Thyroid gland (tissue), 4 donors: Measurements from ENCODE around the gene CHMP1A. TPM values are rescaled to one million over a fixed set of nuclear protein-coding genes. Genes with fewer than 3 reads are reported as not detected.
"Not testable (repeated sequence)": the region's sequence is repeated elsewhere in the genome, so short reads cannot be mapped to it uniquely, and the experiment has no call there.

Source experiments
- DNase-seq, 2 donors: peaks; one replicate each; pipeline ENCODE4 v3.0.0-alpha.2; 2019
- H3K27ac ChIP-seq, 3 donors: fragments of 200-600 bp; sonication (generic); 1 replicate in 2 of 3; 2 replicates in 1 of 3; pipeline ENCODE4 v1.5.1; 2016 to 2019; ENCODE audit warnings: mild to moderate bottlenecking in 1 of 3, moderate library complexity in 1 of 3
- H3K27me3 ChIP-seq: fragments of 200-600 bp; sonication (generic); one replicate; pipeline ENCODE4 v1.5.1; 2019
- H3K36me3 ChIP-seq, 2 donors: fragments of 200-600 bp; sonication (generic); one replicate each; pipeline ENCODE4 v1.5.1; 2016 to 2019
- H3K4me1 ChIP-seq, 2 donors: fragments of 200-600 bp; sonication (generic); one replicate each; pipeline ENCODE4 v1.5.1; 2017 to 2019
- H3K4me3 ChIP-seq, 3 donors: fragments of 200-600 bp; sonication (generic); replicated peaks in 1 of 3; 1 replicate in 2 of 3; 2 replicates in 1 of 3; pipeline ENCODE4 v1.5.1; 2016; ENCODE audit warnings: mild to moderate bottlenecking in 1 of 3
- H3K9me3 ChIP-seq: fragments of 200-600 bp; sonication (generic); one replicate; pipeline ENCODE4 v1.5.1; 2017
- POLR2A ChIP-seq, 2 donors: fragments of 450-650 bp; IDR thresholded peaks; one replicate each; pipeline ENCODE4 v1.6.1; 2017; ENCODE audit warnings: antibody characterized with exemption in 2 of 2, mild to moderate bottlenecking in 2 of 2, moderate library complexity in 1 of 2
- WGBS, 2 donors: methylation state at CpG; one replicate each; pipeline ENCODE4 v1.1.5; 2017; 5-methylcytosine and 5-hydroxymethylcytosine counted together
- intact Hi-C: fragments of 100-400 bp; cut with DNase I; formaldehyde crosslinking; loops from one replicate; pipeline ENCODE4 v1.15.1; 2023
- total RNA-seq, 4 donors: library from RNA; depleted of rRNA; stranded (reverse); fragments of >200 nt; gene quantifications; one replicate each; pipeline ENCODE4 v1.2.3, GENCODE V29; 2016
- TF ChIP-seq, protein P1 (sequence below), 6 experiments: fragments of 200-600 bp in 3 of 6; fragments of 450-650 bp in 3 of 6; sonication (generic) in 3 of 6; IDR thresholded peaks; one replicate each; pipeline ENCODE4 v1.5.1; 2016 to 2019; ENCODE audit warnings: antibody characterized with exemption in 6 of 6, mild to moderate bottlenecking in 2 of 6, inconsistent platforms in 1 of 6, moderate library complexity in 1 of 6

CHMP1A gene
- total RNA-seq, 4 donors from 2014 or later: 66.8 to 95.1 (median 76.0) TPM

DNA sequence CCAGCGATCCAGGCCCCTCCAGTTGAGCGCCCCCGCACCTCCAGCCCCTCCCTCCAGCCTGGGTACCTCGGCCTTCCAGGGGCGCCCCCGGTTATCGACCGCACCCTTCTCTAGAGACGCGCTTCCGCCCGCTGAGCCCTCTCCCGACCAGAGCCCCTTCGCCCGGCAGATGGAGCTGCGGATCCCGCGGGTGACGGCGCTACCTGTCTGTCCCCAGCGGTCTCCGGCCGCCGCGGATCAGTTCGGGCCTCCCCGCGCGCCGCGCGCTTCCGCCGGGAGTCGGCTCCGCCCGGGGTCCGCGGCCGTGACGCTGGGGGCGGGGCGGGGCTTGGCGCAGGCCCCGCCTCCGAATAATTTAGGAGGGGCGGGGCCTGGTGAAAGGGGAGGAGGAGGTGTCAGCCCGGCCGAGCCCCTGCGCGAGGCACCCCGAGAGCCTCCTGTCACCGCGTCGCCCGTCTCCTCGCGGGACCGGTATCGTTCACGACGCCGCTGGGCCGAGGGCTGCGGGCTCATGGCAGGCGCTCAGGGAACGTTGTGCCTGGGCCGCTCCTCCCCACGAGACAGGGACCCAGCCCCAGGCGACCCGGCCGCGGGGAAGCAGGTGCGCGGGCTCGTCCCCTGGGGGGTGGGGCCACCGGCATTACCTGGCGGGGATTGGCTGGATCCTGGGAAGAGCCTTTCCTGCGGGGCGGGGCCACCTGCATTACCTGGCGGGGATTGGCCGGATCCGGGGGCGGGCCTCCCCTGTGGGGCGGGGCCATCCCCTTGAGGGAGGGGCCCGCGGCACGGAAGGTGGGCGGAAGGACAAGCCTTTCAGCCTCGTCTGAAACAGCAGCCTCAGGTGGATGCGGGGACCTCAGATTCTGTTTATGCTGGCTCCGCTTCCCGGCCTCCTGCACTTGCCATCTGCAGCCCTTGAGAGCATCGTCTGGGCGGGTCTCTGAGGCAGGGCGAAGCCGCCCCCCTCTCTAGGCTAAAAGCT lies 44.2 kb upstream of the CHMP1A start, which contains the start of gene SPATA2L:
Gene SPATA2L (minus strand): TSS at position 281 of the 982 bp plus-strand sequence. CDS start 473 bp downstream, outside the sequence.
- H3K27ac ChIP-seq: peak within 1 kb of the TSS; percentile 70 to 94 (median 75)
- H3K9me3 ChIP-seq: no peaks in the 10 kb centered on the region
- intact Hi-C loops: loop anchor here (10.0 kb wide), 1 partner anchor 163 kb away; no protein-coding TSS in a partner anchor
- H3K27me3 ChIP-seq: no peaks in the 10 kb centered on the region
- H3K4me1 ChIP-seq: peaks cover 11 to 20% of the 10 kb centered on the region in 2 donors
- WGBS, 2 donors: 0 to 2% methylated on average over 6 to 8 of the region's 97 CpGs
- peak within 1 kb of the TSS; percentile 51 to 78 (median 66) for H3K4me3 ChIP-seq
- TF ChIP-seq POLR2A (IDR thresholded peaks at IDR 0.05): peak; percentile 52 to 93
- TF ChIP-seq, protein P1, sequence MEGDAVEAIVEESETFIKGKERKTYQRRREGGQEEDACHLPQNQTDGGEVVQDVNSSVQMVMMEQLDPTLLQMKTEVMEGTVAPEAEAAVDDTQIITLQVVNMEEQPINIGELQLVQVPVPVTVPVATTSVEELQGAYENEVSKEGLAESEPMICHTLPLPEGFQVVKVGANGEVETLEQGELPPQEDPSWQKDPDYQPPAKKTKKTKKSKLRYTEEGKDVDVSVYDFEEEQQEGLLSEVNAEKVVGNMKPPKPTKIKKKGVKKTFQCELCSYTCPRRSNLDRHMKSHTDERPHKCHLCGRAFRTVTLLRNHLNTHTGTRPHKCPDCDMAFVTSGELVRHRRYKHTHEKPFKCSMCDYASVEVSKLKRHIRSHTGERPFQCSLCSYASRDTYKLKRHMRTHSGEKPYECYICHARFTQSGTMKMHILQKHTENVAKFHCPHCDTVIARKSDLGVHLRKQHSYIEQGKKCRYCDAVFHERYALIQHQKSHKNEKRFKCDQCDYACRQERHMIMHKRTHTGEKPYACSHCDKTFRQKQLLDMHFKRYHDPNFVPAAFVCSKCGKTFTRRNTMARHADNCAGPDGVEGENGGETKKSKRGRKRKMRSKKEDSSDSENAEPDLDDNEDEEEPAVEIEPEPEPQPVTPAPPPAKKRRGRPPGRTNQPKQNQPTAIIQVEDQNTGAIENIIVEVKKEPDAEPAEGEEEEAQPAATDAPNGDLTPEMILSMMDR (IDR thresholded peaks at IDR 0.05): no peak
- peak; percentile 98 for DNase-seq
- no peaks in the 10 kb centered on the region for H3K36me3 ChIP-seq

DNA sequence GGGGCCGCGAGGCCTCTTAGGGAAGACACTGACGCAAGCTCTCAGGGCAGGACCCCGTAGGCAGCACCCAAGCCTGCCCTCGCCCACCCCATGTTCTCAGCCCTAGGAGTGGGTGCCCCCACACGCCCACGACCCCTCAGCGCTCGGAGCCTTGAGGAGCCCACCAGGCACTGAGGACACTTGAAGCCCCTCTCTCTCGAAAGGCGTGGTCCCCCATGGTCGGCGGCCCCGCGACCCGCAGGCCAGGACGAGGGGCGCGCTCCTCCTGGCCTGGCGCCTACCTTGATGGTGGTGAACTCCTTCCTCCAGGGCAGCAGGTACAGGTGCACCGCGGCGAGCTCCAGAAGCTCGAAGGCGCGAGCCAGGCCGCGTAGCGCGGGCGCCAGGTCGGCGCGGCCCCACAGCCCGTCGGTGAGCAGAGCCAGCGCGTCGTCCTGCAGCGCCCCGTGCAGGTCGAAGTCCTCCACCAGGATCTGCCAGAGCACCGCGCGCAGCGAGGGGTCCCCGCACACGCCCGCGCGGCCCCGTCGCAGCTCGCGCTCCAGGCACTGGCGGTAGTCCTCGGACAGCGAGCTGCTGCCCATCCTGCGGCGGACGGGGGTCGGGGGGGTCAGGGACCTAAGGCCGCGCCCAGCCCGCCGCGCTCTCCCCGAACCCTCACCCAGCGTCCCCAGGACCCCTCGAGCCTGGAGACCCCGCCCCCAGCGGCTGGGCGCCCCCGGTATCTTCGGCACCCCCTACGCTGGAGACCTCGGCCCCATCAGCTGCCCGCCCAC lies 43.3 kb upstream of the CHMP1A start:
- Histone ChIP-seq H3K4me1 (peaks cover 11 to 20% of the 10 kb centered on the region in 2 donors), H3K4me3 (peak overlapping the region; percentile 51 to 78 (median 66)), H3K36me3 (no peaks in the 10 kb centered on the region), H3K27me3 (no peaks in the 10 kb centered on the region), H3K9me3 (no peaks in the 10 kb centered on the region), H3K27ac (peak overlapping the region; percentile 70 to 94 (median 75))
- intact Hi-C loops: loop anchor here (10.0 kb wide), 1 partner anchor 164 kb away; no protein-coding TSS in a partner anchor
- WGBS, 2 donors: 5% methylated on average over 3 to 15 of the region's 78 CpGs
- DNase-seq: peak; percentile 75
- TF ChIP-seq, protein P1 (IDR thresholded peaks at IDR 0.05): peak in 2 of 6 experiments; percentile 7 to 20
- TF ChIP-seq POLR2A (IDR thresholded peaks at IDR 0.05): no peak

DNA sequence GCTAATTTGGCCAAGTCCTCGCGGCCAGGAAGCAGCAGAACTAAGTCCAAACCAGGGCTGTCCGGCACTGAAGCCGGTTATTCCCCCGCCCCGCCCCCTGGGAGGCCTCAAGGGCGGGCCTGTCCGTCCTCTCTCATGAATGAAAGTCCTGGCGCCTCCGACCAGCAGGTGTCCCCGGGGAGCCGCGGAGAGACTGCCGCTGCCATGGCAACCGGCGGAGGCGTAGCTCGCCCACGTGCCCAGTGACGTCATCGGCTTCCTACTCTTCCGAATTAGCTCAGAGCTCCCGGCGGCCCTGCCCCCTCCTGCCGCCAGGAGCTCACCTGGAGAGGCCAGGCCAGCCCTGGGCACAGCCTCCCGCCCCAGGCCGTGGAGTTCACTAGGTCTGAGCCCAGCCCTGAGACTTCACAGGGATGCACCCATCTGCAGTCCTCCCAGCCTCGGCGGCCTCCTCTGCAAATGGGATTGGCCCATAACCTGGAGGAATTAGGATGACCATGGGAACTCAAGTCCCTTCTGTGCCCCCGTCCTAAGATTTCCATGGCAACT lies 42.7 kb upstream of the CHMP1A start:
- Histone ChIP-seq H3K27ac (peak overlapping the region; percentile 70 to 94 (median 75)), H3K4me3 (peak overlapping the region in 2 of 3 donors; percentile 66 to 78), H3K27me3 (no peaks in the 10 kb centered on the region), H3K36me3 (no peaks in the 10 kb centered on the region), H3K4me1 (peaks cover 11 to 20% of the 10 kb centered on the region in 2 donors), H3K9me3 (no peaks in the 10 kb centered on the region)
- intact Hi-C loops: loop anchor here (10.0 kb wide), 1 partner anchor 165 kb away; no protein-coding TSS in a partner anchor
- 0% methylated on average over 2 to 3 of the region's 30 CpGs for WGBS, 2 donors
- peak; percentile 13 to 75 for TF ChIP-seq POLR2A (IDR thresholded peaks at IDR 0.05)
- TF ChIP-seq, protein P1 (IDR thresholded peaks at IDR 0.05): peak; percentile 15 to 98 (median 86)
- DNase-seq: peak; percentile 100

DNA sequence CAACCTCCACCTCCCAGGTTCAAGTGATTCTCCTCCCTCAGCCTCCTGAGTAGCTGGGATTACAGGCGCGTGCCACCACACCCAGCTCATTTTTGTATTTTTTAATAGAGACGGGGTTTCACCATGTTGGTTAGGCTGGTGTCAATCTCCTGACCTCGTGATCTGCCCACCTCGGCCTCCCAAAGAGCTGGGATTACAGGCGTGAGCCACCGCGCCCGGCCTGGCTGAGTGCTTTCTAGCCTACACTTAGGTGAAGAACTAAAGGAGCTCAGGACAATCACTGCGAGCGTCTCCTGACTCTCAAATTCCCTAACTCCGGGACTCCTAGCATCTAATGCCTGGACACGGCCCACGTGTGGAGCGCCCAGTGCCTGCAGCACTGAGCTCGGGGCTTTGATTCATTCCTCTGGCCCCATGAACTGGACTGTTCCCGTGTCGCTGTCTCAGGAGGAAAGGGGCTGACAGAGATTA lies 42.2 kb upstream of the CHMP1A start:
- H3K4me3 ChIP-seq, H3K36me3 ChIP-seq, H3K9me3 ChIP-seq, DNase-seq, H3K27me3 ChIP-seq: not testable (repeated sequence)
- Histone ChIP-seq H3K4me1 (peaks cover 11 to 20% of the 10 kb centered on the region in 2 donors), H3K27ac (peak overlapping the region in 2 of 3 donors; percentile 9 to 27)
- 75 to 79% methylated on average over 9 to 12 of the region's 18 CpGs for WGBS, 2 donors
- intact Hi-C loops: loop anchor here (10.0 kb wide), 1 partner anchor 165 kb away; no protein-coding TSS in a partner anchor

DNA sequence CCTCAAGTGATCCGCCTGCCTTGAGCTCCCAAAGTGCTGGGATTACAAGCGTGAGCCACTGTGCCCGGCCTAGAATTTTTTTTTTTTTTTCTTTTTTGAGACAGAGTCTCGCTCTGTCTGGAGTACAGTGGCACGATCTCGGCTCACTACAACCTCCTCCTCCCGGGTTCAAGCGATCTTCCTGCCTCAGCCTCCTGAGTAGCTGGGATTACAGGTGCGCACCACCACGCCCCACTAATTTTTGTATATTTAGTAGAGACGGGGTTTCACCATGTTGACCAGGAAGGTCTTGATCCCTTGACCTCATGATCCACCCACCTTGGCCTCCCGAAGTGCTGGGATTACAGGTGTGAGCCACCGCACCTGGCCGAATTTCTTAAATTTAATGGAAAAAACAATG lies 41.2 kb upstream of the CHMP1A start:
- H3K27me3 ChIP-seq, H3K4me3 ChIP-seq, DNase-seq, intact Hi-C loops, H3K27ac ChIP-seq, H3K9me3 ChIP-seq, H3K36me3 ChIP-seq: not testable (repeated sequence)
- peaks cover 11 to 20% of the 10 kb centered on the region in 2 donors for H3K4me1 ChIP-seq
- 97 to 99% methylated on average over 14 of the region's 14 CpGs for WGBS, 2 donors
